ENCODE measurements around the gene VWA5B1. TPM values are rescaled to one million over a fixed set of nuclear protein-coding genes. Genes with fewer than 3 reads are reported as not detected.

Gene VWA5B1
- total and polyA plus RNA-seq, 2 of the 4 experiments (the other 2 are of a cell fraction): not detected

GRCh38 chr1:20367626-20368025 is 77.0 kb downstream of the VWA5B1 start:
- H3K23ac ChIP-seq (ENCODE audit: low read depth, low read length): no peak overlapping the region
- 55% methylated on average over 2 of the region's 10 CpGs; no CpG with 5 or more reads in 1 of the 2 experiments for WGBS, 2 experiments (ENCODE audit: extremely low coverage in 2 of 2, insufficient read length in 1 of 2)
- ATAC-seq (ENCODE audit: low read depth): no peak
- no peak overlapping the region for H2BK15ac ChIP-seq (ENCODE audit: low read depth, low read length)
- no peak for DNase-seq
- no peak overlapping the region for H3K14ac ChIP-seq (replicated peaks; ENCODE audit: low read depth, low read length)
- H3K9me1 ChIP-seq (ENCODE audit: insufficient read depth, low read length): no peaks in the 10 kb centered on the region
- no peak overlapping the region for H3K9ac ChIP-seq (ENCODE audit: low read depth, low read length)
- no peak overlapping the region for H3K4me3 ChIP-seq (ENCODE audit: insufficient read depth, low read depth, low read length)
- no peak overlapping the region for H2BK20ac ChIP-seq (ENCODE audit: low read depth, low read length)
- POLR2A ChIA-PET (ENCODE audit: unreplicated experiment): no interaction called here
- no peaks in the 10 kb centered on the region for H4K20me1 ChIP-seq (ENCODE audit: insufficient read depth, low read length)
- H2BK120ac ChIP-seq (ENCODE audit: low read depth, low read length): no peak overlapping the region
- no peak overlapping the region for H4K8ac ChIP-seq (ENCODE audit: low read depth in 2 of 2, low read length in 2 of 2)
- peaks cover 60% of the 10 kb centered on the region for H3K27me3 ChIP-seq (ENCODE audit: control insufficient read depth, insufficient read depth, low read length)
- TF ChIP-seq CHD1 (IDR thresholded peaks at IDR 0.05; ENCODE audit: low read depth, low read length) (no peak), RFX5 (IDR thresholded peaks at IDR 0.05; ENCODE audit: low read depth, low read length) (no peak), RAD21 (IDR thresholded peaks at IDR 0.05; ENCODE audit: low read length) (no peak), MXI1 (IDR thresholded peaks at IDR 0.05; ENCODE audit: borderline replicate concordance, low read depth, low read length) (no peak), MAFK (IDR thresholded peaks at IDR 0.05; ENCODE audit: low read depth, low read length) (no peak), POLR2A (IDR thresholded peaks at IDR 0.05; ENCODE audit: low read depth, low read length) (no peak), BHLHE40 (IDR thresholded peaks at IDR 0.05; ENCODE audit: low read depth, low read length) (no peak), FOS (IDR thresholded peaks at IDR 0.05; ENCODE audit: low read depth, low read length) (no peak), NFE2L2 (IDR thresholded peaks at IDR 0.05; ENCODE audit: low read depth, low read length) (no peak)
- TF ChIP-seq, protein P1, sequence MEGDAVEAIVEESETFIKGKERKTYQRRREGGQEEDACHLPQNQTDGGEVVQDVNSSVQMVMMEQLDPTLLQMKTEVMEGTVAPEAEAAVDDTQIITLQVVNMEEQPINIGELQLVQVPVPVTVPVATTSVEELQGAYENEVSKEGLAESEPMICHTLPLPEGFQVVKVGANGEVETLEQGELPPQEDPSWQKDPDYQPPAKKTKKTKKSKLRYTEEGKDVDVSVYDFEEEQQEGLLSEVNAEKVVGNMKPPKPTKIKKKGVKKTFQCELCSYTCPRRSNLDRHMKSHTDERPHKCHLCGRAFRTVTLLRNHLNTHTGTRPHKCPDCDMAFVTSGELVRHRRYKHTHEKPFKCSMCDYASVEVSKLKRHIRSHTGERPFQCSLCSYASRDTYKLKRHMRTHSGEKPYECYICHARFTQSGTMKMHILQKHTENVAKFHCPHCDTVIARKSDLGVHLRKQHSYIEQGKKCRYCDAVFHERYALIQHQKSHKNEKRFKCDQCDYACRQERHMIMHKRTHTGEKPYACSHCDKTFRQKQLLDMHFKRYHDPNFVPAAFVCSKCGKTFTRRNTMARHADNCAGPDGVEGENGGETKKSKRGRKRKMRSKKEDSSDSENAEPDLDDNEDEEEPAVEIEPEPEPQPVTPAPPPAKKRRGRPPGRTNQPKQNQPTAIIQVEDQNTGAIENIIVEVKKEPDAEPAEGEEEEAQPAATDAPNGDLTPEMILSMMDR (conservative IDR thresholded peaks at IDR 0.05; ENCODE audit: low read depth, low read length): no peak
- TF ChIP-seq, protein P2, sequence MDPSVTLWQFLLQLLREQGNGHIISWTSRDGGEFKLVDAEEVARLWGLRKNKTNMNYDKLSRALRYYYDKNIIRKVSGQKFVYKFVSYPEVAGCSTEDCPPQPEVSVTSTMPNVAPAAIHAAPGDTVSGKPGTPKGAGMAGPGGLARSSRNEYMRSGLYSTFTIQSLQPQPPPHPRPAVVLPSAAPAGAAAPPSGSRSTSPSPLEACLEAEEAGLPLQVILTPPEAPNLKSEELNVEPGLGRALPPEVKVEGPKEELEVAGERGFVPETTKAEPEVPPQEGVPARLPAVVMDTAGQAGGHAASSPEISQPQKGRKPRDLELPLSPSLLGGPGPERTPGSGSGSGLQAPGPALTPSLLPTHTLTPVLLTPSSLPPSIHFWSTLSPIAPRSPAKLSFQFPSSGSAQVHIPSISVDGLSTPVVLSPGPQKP (IDR thresholded peaks at IDR 0.05; ENCODE audit: borderline replicate concordance, low read depth, low read length): no peak
- TF ChIP-seq, protein P3, sequence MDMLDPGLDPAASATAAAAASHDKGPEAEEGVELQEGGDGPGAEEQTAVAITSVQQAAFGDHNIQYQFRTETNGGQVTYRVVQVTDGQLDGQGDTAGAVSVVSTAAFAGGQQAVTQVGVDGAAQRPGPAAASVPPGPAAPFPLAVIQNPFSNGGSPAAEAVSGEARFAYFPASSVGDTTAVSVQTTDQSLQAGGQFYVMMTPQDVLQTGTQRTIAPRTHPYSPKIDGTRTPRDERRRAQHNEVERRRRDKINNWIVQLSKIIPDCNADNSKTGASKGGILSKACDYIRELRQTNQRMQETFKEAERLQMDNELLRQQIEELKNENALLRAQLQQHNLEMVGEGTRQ (IDR thresholded peaks at IDR 0.05; ENCODE audit: low read depth, low read length): no peak
- H3K36me3 ChIP-seq (ENCODE audit: control insufficient read depth, insufficient read depth, low read length): no peaks in the 10 kb centered on the region
- no peak overlapping the region for H2BK5ac ChIP-seq (ENCODE audit: low read depth, low read length, poor library complexity, severe bottlenecking)
- no peak overlapping the region for H3K18ac ChIP-seq (ENCODE audit: low read depth, low read length)
- in situ Hi-C loops (cut with MboI; ENCODE audit: low sequenced_read_pairs) (no loop called here), intact Hi-C loops (cut with micrococcal nuclease) (no loop called here), dilution Hi-C loops (cut with HindIII; ENCODE audit: low sequenced_read_pairs, unreplicated experiment) (no loop called here)
- H4K91ac ChIP-seq (ENCODE audit: insufficient read depth, low read depth, low read length): no peak overlapping the region
- H3K27ac ChIP-seq (ENCODE audit: insufficient read depth, low read length): no peak overlapping the region
- H2AK5ac ChIP-seq (ENCODE audit: low read depth, low read length): no peak overlapping the region
- H2AFZ ChIP-seq (replicated peaks; ENCODE audit: low read length, poor library complexity): no peak overlapping the region
- CTCF ChIA-PET: interaction anchor here (1.2 to 1.5 kb wide), 2 partner anchors 10 to 154 kb away, joined by 3 read pairs; no protein-coding TSS in a partner anchor
- H3K4me2 ChIP-seq (ENCODE audit: low read depth, low read length): no peak overlapping the region
- BruUV-seq (replicated peaks): no TSS peak
- no peaks in the 10 kb centered on the region; the same call in 1 of the 2 replicates for H3K4me1 ChIP-seq (ENCODE audit: control insufficient read depth, insufficient read depth, low read length)
- H3K4ac ChIP-seq (ENCODE audit: low read depth, low read length): no peak overlapping the region
- H3K9me3 ChIP-seq (ENCODE audit: control insufficient read depth, insufficient read depth, low read length): no peaks in the 10 kb centered on the region
- no peaks in the 10 kb centered on the region for H3K79me1 ChIP-seq (ENCODE audit: low read depth in 1 of 2, low read length in 2 of 2)
- no peak overlapping the region for H2AK9ac ChIP-seq (replicated peaks; ENCODE audit: low read depth, low read length, poor library complexity)
- no peak overlapping the region for H4K5ac ChIP-seq (ENCODE audit: low read depth, low read length)
- no peak overlapping the region for H3K56ac ChIP-seq (ENCODE audit: extremely low read depth, insufficient read depth, low read length)

All from IMR-90 (cell line).